Endothelial cell (in vitro differentiated cells): Measurements from ENCODE around the gene F5. TPM values are rescaled to one million over a fixed set of nuclear protein-coding genes. Genes with fewer than 3 reads are reported as not detected.

Experiments used
- DNase-seq: peaks from one replicate; pipeline ENCODE4 v3.0.0; 2021; ENCODE audit warnings: low spot score
- H3K27ac Mint-ChIP-seq: one replicate; pipeline ENCODE4 v1.8.0; 2021; ENCODE audit warnings: mixed read lengths, inconsistent platforms; ENCODE audit not compliant: unreplicated experiment
- H3K27me3 Mint-ChIP-seq: one replicate; pipeline ENCODE4 v1.8.0; 2021; ENCODE audit warnings: mild to moderate bottlenecking, moderate library complexity, mixed read lengths, inconsistent platforms; ENCODE audit not compliant: unreplicated experiment
- H3K36me3 Mint-ChIP-seq: one replicate; pipeline ENCODE4 v1.8.0; 2021; ENCODE audit warnings: mild to moderate bottlenecking, low read depth, mixed read lengths, inconsistent platforms; ENCODE audit not compliant: unreplicated experiment
- H3K4me1 Mint-ChIP-seq: one replicate; pipeline ENCODE4 v1.8.0; 2021; ENCODE audit warnings: mild to moderate bottlenecking, mixed read lengths, inconsistent platforms; ENCODE audit not compliant: unreplicated experiment
- H3K4me3 Mint-ChIP-seq: one replicate; pipeline ENCODE4 v1.8.0; 2021; ENCODE audit warnings: mild to moderate bottlenecking, mixed read lengths, inconsistent platforms; ENCODE audit not compliant: unreplicated experiment
- H3K9me3 Mint-ChIP-seq: one replicate; pipeline ENCODE4 v1.8.0; 2021; ENCODE audit warnings: mixed read lengths, inconsistent platforms; ENCODE audit not compliant: unreplicated experiment
- total RNA-seq: library from RNA; stranded (reverse); fragmentation: NEBNext Ultra II Directional; extraction: Animal tissue kit (Norgen Biotek cat#: 25700); gene quantifications from one replicate; pipeline ENCODE4 v1.2.1, GENCODE V29; 2021; ENCODE audit not compliant: unreplicated experiment
- TF ChIP-seq, protein P1 (sequence below): fragments of 200-600 bp; sonication (generic); IDR thresholded peaks from one replicate; pipeline ENCODE4 v1.5.0; 2021; ENCODE audit warnings: antibody characterized with exemption; ENCODE audit not compliant: unreplicated experiment

The F5 gene
- total RNA-seq, 1 donor from 2014 or later: not detected

DNA sequence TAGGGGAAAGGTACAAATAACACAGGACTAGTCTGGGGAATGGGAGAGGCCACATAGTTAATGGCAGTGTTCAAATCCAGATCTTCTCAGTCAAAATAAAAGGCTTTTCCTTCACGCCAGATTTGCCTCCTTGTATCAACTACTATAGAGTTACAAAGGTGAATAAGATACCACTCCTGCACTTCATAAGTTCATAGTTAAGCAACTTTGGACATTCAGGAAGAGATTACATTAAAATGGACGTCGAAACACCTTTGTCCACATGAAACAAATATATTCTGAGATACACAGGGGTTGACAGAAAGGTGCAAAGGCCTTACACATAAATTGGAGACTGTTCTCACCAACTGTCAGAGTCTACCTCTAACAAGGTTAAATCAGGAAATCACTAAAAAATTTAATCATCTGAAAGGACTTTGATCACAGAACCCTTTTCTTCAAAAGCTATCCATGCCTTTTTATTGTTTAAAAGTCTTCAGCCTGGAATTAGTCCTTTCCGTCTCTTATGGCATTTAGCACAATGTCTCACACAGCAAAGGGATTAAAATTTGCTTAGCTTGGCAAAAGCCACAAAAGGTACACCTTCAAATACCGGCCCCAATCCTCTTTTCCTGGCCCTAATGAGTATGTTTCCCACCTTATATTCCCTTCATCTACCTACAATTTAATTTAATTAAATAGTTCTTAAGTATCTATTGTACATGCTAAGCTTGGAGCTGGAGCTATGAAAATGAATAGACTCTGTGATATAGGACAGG lies 8.1 kb downstream of the F5 start:
- H3K9me3 Mint-ChIP-seq: no peaks in the 10 kb centered on the region
- no peaks in the 10 kb centered on the region for H3K36me3 Mint-ChIP-seq
- TF ChIP-seq, protein P1, sequence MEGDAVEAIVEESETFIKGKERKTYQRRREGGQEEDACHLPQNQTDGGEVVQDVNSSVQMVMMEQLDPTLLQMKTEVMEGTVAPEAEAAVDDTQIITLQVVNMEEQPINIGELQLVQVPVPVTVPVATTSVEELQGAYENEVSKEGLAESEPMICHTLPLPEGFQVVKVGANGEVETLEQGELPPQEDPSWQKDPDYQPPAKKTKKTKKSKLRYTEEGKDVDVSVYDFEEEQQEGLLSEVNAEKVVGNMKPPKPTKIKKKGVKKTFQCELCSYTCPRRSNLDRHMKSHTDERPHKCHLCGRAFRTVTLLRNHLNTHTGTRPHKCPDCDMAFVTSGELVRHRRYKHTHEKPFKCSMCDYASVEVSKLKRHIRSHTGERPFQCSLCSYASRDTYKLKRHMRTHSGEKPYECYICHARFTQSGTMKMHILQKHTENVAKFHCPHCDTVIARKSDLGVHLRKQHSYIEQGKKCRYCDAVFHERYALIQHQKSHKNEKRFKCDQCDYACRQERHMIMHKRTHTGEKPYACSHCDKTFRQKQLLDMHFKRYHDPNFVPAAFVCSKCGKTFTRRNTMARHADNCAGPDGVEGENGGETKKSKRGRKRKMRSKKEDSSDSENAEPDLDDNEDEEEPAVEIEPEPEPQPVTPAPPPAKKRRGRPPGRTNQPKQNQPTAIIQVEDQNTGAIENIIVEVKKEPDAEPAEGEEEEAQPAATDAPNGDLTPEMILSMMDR: no peak
- no peaks in the 10 kb centered on the region for H3K4me1 Mint-ChIP-seq
- H3K27ac Mint-ChIP-seq: no peak overlapping the region
- H3K4me3 Mint-ChIP-seq: no peak overlapping the region
- DNase-seq: no peak
- peaks cover 2% of the 10 kb centered on the region for H3K27me3 Mint-ChIP-seq

DNA sequence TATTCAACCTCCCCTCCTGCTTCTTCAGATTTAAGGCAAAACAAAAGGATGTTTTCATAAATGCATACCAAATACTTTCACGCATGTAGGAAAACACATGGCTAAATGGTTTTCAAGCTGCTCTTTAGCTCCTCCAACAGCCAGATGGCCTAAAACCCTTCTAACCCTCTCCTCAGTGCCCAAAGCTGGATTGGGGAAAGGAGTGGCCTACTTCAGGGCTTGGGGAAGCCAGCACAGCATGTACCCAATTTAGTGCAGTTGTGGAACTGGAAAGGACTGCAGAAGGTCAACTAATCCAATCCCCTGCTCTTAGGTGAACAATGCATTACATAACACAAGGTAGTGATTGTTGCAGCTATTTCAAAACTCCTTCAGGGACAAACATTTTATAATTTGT lies 9.3 kb downstream of the F5 start:
- H3K36me3 Mint-ChIP-seq: no peaks in the 10 kb centered on the region
- no peak for DNase-seq
- no peaks in the 10 kb centered on the region for H3K9me3 Mint-ChIP-seq
- peaks cover 2% of the 10 kb centered on the region for H3K27me3 Mint-ChIP-seq
- no peak overlapping the region for H3K4me3 Mint-ChIP-seq
- H3K27ac Mint-ChIP-seq: no peak overlapping the region
- no peaks in the 10 kb centered on the region for H3K4me1 Mint-ChIP-seq
- TF ChIP-seq, protein P1: no peak

DNA sequence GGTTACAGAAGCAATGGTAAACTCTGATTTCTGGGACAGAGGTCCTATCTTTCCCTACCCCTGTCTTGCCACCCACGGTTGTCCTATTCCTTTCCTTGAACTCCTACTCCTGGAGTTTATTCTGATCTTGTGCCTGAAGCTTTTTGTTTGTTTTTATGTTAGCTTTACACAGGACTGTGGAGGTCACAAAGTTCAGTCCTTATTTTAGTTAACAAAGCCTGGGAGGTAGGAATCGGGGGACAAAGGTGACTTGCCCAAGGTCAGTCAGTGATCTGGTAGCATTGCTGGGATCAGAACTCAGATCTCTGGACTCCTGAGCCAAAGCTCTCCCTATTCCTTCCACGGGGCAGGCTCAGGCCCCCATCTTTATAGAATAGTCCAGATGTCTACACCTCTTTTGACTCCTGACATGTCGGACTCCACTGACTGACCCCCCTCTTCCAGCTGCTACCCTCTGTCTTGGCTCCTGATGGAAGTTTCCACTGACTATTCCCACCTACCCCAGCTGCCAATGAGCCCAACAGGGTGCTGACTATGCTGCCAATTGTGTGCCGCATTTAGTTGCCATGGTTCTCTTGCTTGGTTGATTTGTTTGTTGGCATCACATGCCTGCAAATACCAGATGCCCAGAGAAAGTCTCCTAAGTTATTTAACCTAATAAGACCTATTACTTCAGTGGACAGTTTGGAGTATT lies 9.9 kb downstream of the F5 start:
- TF ChIP-seq, protein P1: no peak
- no peaks in the 10 kb centered on the region for H3K4me1 Mint-ChIP-seq
- DNase-seq: no peak
- no peaks in the 10 kb centered on the region for H3K36me3 Mint-ChIP-seq
- H3K4me3 Mint-ChIP-seq: no peak overlapping the region
- no peak overlapping the region for H3K27ac Mint-ChIP-seq
- H3K9me3 Mint-ChIP-seq: no peaks in the 10 kb centered on the region
- H3K27me3 Mint-ChIP-seq: peaks cover 2% of the 10 kb centered on the region

DNA sequence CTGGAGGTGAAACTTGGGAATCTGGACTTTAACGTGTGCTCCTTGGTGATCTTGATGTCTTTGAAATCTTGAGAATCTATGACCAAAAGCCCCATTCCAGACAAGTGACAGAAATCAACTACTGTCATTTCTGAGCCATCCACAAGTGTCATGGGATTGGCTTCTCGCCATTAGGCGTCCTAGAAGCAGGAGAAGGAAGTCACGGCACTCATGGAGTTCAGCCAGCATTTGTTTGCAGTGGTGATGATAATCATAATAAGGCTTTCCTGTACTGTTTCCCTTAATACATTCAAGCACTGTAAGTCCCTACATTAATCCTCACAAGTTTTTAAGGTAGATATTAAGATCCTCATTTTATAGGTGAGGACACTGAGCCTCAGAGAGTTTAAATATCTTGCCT lies 11.9 kb downstream of the F5 start:
- Mint-ChIP-seq H3K4me3 (no peak overlapping the region), H3K9me3 (no peaks in the 10 kb centered on the region)

More for the DNA sequence above, 11.9 kb downstream of the F5 start:
- no peak overlapping the region for H3K27ac Mint-ChIP-seq
- H3K27me3 Mint-ChIP-seq: peaks cover 2% of the 10 kb centered on the region
- H3K4me1 Mint-ChIP-seq: no peaks in the 10 kb centered on the region
- no peaks in the 10 kb centered on the region for H3K36me3 Mint-ChIP-seq
- TF ChIP-seq, protein P1: no peak
- no peak for DNase-seq
